ENCODE measurements around the gene LPAR5. TPM values are rescaled to one million over a fixed set of nuclear protein-coding genes. Genes with fewer than 3 reads are reported as not detected.

LPAR5 gene
- total and polyA plus RNA-seq, 9 donors, result 0.58 to 2.9 (median 1.5) TPM

- peak; percentile 61 for DNase-seq
- WGBS (ENCODE audit: insufficient coverage), result 21% methylated on average over 88 of the region's 88 CpGs
- Histone ChIP-seq H3K9me3 (replicated peaks; ENCODE audit: control insufficient read depth, low read depth, low read length) (no peaks in the 10 kb centered on the region), H3K36me3 (ENCODE audit: control insufficient read depth, insufficient read depth, low read length) (no peaks in the 10 kb centered on the region), H3K27ac (ENCODE audit: low read length) (no peak overlapping the region), H3K27me3 (ENCODE audit: control insufficient read depth, insufficient read depth, low read length) (peaks cover 9% of the 10 kb centered on the region), H3K4me1 (ENCODE audit: control insufficient read depth, insufficient read depth, low read length) (peaks cover 13% of the 10 kb centered on the region), H3K4me3 (ENCODE audit: low read length) (no peak overlapping the region)
These were observed 15.4 kb downstream of the LPAR5 start for GRCh38 chr12:6620137-6620884.

GRCh38 chr12:6618483-6619225, 17.1 kb downstream of the LPAR5 start:
- no CpG with 5 or more reads among the region's 5 CpGs for WGBS (ENCODE audit: insufficient coverage)
- Histone ChIP-seq H3K4me1 (ENCODE audit: control insufficient read depth, insufficient read depth, low read length) (peaks cover 22% of the 10 kb centered on the region), H3K36me3 (ENCODE audit: control insufficient read depth, insufficient read depth, low read length) (no peaks in the 10 kb centered on the region), H3K9me3 (replicated peaks; ENCODE audit: control insufficient read depth, low read depth, low read length) (no peaks in the 10 kb centered on the region), H3K27ac (ENCODE audit: low read length) (peak overlapping the region; percentile 47), H3K27me3 (ENCODE audit: control insufficient read depth, insufficient read depth, low read length) (peaks cover 9% of the 10 kb centered on the region), H3K4me3 (ENCODE audit: low read length) (no peak overlapping the region)
- peak; percentile 58 for DNase-seq

DNA sequence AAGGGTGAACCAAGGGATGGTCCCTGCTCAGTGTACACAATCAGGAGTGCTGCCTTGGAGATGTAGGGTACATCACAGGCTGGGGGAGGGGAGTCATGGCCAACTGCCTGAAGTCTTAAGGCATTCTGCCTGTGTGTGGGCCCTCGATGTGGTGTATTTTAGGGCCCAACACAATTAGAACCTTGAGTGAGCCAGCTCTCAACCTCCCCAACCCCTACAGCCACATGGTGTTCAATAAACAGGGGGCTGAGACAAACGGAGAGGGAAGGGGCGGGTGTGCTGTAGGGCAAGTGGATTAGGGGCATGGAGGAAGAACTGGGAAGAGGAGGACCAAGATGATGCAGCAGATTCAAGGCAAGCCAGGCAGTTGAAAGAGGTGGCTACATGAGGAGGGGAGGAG, 20.0 kb downstream of the LPAR5 start:
- DNase-seq, result no peak
- peaks cover 9% of the 10 kb centered on the region for H3K27me3 ChIP-seq (ENCODE audit: control insufficient read depth, insufficient read depth, low read length)
- no peaks in the 10 kb centered on the region for H3K36me3 ChIP-seq (ENCODE audit: control insufficient read depth, insufficient read depth, low read length)
- H3K27ac ChIP-seq (ENCODE audit: low read length), result peak overlapping the region; percentile 4
- 46% methylated on average over 2 of the region's 3 CpGs for WGBS (ENCODE audit: insufficient coverage)
- peaks cover 47% of the 10 kb centered on the region for H3K4me1 ChIP-seq (ENCODE audit: control insufficient read depth, insufficient read depth, low read length)
- H3K9me3 ChIP-seq (replicated peaks; ENCODE audit: control insufficient read depth, low read depth, low read length), result no peaks in the 10 kb centered on the region
- H3K4me3 ChIP-seq (ENCODE audit: low read length), result no peak overlapping the region

DNA sequence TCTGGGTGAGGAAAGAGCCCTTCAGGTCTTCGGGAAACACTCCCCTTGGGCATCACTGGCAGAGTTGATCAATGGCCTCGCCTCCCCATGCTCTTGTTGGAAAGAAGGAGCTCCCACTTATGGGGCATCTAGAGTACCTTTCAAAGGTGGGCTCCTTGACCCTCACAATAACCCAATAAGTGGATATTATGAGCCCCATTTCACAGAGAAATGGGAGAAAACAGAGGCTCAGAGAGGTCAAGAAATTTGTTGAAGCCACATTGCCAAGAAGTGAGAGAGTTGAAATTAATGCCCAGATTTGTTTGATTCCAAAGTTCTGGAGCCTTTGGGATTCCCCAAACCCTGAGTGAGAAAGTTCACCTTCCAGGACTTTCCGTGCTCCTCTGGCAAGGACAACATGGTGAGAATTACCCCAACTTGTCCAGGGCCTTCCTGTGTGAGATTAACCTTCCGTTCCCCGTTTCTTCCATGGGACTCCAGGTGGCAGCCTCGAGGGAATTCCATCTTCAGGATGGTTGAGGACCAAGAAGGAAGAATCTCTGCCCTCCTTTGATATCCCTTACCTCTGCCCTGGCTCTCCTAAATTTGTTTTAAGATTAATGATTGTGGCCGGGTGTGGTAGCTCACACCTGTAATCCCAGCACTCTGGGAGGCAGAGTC, 21.1 kb downstream of the LPAR5 start:
- Histone ChIP-seq H3K4me3 (ENCODE audit: low read length) (no peak overlapping the region), H3K36me3 (ENCODE audit: control insufficient read depth, insufficient read depth, low read length) (no peaks in the 10 kb centered on the region), H3K4me1 (ENCODE audit: control insufficient read depth, insufficient read depth, low read length) (peaks cover 42% of the 10 kb centered on the region), H3K27me3 (ENCODE audit: control insufficient read depth, insufficient read depth, low read length) (peaks cover 2% of the 10 kb centered on the region), H3K27ac (ENCODE audit: low read length) (peak overlapping the region; percentile 96), H3K9me3 (replicated peaks; ENCODE audit: control insufficient read depth, low read depth, low read length) (no peaks in the 10 kb centered on the region)
- DNase-seq, result peak; percentile 46
- WGBS (ENCODE audit: insufficient coverage), result 57% methylated on average over 1 of the region's 7 CpGs

DNA sequence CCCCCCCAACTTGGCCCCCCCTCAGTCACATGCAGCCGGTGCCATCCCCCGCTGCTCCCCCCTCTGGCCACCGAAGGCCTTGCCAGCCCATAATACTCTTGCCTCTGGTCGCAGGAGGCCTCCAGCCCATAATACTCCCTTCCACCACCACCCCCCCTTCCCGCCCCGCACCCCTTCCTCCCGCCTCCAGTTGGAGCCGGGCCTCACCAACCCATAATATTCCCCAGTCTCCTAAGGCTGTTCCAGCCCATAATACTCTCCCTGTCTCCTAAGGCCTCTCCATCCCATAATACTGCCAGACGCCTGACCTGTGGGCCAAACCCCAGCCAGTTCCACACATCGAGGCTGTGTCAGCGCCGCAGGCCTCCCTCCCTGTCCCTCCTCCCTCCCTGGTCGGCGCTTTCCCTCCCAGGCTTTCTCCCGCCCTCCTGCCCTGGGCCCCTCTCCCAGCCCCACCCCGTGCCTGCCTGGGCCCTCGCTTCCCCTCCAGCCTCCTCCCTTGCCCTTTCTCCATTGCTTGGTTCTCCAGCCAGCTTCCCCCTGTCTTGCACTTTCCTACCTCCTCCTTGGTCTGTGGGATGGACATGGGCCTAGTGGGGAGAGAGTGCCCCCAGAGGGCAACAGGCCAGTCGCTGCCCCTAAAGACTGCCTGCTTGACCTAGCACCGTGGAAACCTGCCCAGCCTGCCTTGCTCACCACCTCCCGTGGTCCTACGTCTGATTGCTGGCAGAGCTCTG, 21.8 kb downstream of the LPAR5 start:
- H3K9me3 ChIP-seq (replicated peaks; ENCODE audit: control insufficient read depth, low read depth, low read length), result no peaks in the 10 kb centered on the region
- H3K27ac ChIP-seq (ENCODE audit: low read length), result peak overlapping the region; percentile 96
- no peaks in the 10 kb centered on the region for H3K27me3 ChIP-seq (ENCODE audit: control insufficient read depth, insufficient read depth, low read length)
- H3K36me3 ChIP-seq (ENCODE audit: control insufficient read depth, insufficient read depth, low read length), result no peaks in the 10 kb centered on the region
- DNase-seq, result peak; percentile 99
- 7% methylated on average over 19 of the region's 21 CpGs for WGBS (ENCODE audit: insufficient coverage)
- no peak overlapping the region for H3K4me3 ChIP-seq (ENCODE audit: low read length)
- peaks cover 42% of the 10 kb centered on the region for H3K4me1 ChIP-seq (ENCODE audit: control insufficient read depth, insufficient read depth, low read length)

DNA sequence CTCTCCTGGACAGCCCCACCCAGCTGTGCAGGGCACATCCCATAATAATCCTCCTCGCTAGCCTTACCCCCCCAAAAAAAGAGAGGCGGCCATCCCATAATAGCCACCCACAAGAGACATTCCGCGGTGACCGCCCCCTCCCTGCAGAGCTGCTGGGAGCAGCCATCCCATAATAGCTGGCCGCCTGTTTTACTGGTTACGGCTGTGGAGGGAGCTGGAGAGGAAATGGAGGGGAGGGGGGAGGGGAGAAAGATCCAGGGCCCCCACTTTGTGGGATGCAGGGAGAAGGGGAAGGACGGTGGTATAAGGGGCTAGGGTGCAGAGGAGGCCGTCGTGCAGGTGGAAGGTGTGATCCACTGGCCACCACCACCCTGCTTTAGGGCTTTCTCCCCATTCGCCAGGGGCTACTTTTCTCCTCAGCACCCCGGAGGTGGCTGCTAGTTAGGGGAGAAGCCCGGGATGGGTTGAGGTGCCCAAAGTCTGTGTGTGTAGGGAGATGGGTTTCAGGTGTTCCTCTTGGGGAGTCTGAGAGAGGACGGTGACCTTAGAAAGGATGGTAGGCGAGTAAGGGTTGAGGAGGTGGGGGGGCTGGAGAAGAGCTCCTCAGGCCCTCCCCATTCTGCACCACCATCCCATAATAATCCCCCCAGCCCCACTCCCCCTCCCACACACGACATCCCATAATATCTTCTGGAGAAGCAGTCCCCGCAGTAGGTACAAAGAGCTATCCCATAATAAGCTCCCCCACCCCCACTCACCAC, 22.6 kb downstream of the LPAR5 start:
- DNase-seq, result peak; percentile 93
- H3K27me3 ChIP-seq (ENCODE audit: control insufficient read depth, insufficient read depth, low read length), result no peaks in the 10 kb centered on the region
- peak overlapping the region; percentile 98 for H3K27ac ChIP-seq (ENCODE audit: low read length)
- H3K36me3 ChIP-seq (ENCODE audit: control insufficient read depth, insufficient read depth, low read length), result no peaks in the 10 kb centered on the region
- no CpG with 5 or more reads among the region's 17 CpGs for WGBS (ENCODE audit: insufficient coverage)
- H3K9me3 ChIP-seq (replicated peaks; ENCODE audit: control insufficient read depth, low read depth, low read length), result no peaks in the 10 kb centered on the region
- peak overlapping the region; percentile 22 for H3K4me3 ChIP-seq (ENCODE audit: low read length)
- peaks cover 40% of the 10 kb centered on the region for H3K4me1 ChIP-seq (ENCODE audit: control insufficient read depth, insufficient read depth, low read length)

DNA sequence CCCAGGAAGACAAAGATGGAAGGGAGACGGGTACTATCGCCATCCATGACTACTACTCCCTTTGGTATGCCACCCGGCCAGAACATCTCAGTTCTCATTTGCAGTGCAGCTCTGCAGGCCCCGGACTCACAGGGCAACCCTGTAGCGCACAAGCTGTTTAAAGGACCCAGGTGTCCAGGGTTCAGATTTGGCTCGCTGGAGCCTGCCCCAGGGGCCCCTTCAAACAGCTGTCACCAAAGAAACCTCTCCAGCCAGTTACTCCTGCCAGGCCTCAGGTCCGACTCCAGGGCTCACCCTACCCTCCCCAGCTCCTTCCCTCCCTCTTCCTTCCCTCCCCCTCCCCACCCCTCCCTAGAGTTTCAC, 23.1 kb downstream of the LPAR5 start:
- H3K36me3 ChIP-seq (ENCODE audit: control insufficient read depth, insufficient read depth, low read length), result no peaks in the 10 kb centered on the region
- WGBS (ENCODE audit: insufficient coverage), result 11% methylated on average over 5 of the region's 7 CpGs
- H3K9me3 ChIP-seq (replicated peaks; ENCODE audit: control insufficient read depth, low read depth, low read length), result no peaks in the 10 kb centered on the region
- no peaks in the 10 kb centered on the region for H3K27me3 ChIP-seq (ENCODE audit: control insufficient read depth, insufficient read depth, low read length)
- no peak overlapping the region for H3K4me3 ChIP-seq (ENCODE audit: low read length)
- peak overlapping the region; percentile 98 for H3K27ac ChIP-seq (ENCODE audit: low read length)
- DNase-seq, result no peak
- H3K4me1 ChIP-seq (ENCODE audit: control insufficient read depth, insufficient read depth, low read length), result peaks cover 40% of the 10 kb centered on the region

DNA sequence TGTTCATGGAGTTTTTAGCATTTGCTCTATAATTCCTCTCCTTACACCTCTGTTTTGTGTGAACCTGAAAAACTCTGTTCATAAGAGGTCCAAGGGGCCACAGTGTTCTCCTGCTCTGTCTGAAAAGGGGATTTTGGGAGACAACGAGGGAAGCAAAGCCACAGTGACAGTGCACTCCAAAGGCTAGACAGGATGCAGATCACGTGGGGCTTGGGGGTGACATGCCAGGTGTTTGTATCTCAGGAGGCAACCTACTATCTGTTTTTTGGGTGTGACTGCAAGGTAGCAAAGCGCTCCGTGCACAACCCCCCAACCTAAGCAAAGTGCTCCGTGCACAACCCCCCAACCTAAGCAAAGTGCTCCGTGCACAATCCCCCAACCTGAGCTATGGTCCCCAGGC, 23.5 kb downstream of the LPAR5 start:
- Histone ChIP-seq H3K4me3 (ENCODE audit: low read length) (no peak overlapping the region), H3K4me1 (ENCODE audit: control insufficient read depth, insufficient read depth, low read length) (peaks cover 42% of the 10 kb centered on the region), H3K27me3 (ENCODE audit: control insufficient read depth, insufficient read depth, low read length) (no peaks in the 10 kb centered on the region), H3K36me3 (ENCODE audit: control insufficient read depth, insufficient read depth, low read length) (no peaks in the 10 kb centered on the region), H3K27ac (ENCODE audit: low read length) (peak overlapping the region; percentile 98), H3K9me3 (replicated peaks; ENCODE audit: control insufficient read depth, low read depth, low read length) (no peaks in the 10 kb centered on the region)
- WGBS (ENCODE audit: insufficient coverage), result 0% methylated on average over 1 of the region's 6 CpGs
- DNase-seq, result no peak

DNA sequence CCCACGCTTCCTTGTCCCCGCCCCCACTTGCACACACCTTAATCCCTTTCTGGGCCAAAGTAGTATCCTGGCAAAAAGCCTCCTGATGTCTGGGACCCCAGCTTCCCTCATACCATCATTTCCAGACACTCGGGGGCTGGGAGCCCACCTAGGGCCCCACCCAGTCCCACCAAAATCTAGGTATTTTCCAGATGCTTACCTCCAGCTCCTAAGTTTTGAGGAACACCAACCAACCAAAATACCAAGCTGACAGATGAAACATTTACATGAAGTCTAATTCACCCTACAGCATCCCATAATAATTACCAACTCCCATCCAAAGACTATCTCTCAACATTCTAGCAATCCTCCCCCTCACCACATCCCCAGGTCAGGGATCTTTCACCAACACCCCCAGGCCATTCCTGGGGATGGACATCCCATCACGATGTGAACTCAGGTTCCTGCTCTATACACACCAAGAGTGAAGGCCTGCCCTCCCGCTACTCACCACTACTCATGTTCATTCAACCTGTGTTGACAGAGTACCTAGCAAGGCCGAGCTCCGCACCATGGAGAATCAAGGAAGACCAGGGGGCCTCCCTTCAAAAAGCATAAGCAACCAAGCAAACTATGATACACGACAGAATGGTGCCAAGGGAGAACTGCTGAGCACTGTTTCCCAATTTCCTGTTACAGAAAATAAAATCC, 27.0 kb downstream of the LPAR5 start:
- peak; percentile 61 for DNase-seq
- Histone ChIP-seq H3K4me1 (ENCODE audit: control insufficient read depth, insufficient read depth, low read length) (peaks cover 57% of the 10 kb centered on the region), H3K9me3 (replicated peaks; ENCODE audit: control insufficient read depth, low read depth, low read length) (no peaks in the 10 kb centered on the region), H3K27me3 (ENCODE audit: control insufficient read depth, insufficient read depth, low read length) (no peaks in the 10 kb centered on the region), H3K4me3 (ENCODE audit: low read length) (no peak overlapping the region), H3K36me3 (ENCODE audit: control insufficient read depth, insufficient read depth, low read length) (peaks cover 15% of the 10 kb centered on the region), H3K27ac (ENCODE audit: low read length) (peak overlapping the region; percentile 99)
- 46% methylated on average over 6 of the region's 8 CpGs for WGBS (ENCODE audit: insufficient coverage)

Data from muscle of leg (tissue), 11 donors.